ENCODE results near the gene CLC. TPM values are rescaled to one million over a fixed set of nuclear protein-coding genes. Genes with fewer than 3 reads are reported as not detected.
"Not testable (repeated sequence)": the region's sequence is repeated elsewhere in the genome, so short reads cannot be mapped to it uniquely, and the experiment has no call there.

CLC gene
- total RNA-seq, 2 experiments from 2014 or later = not detected

- no peak overlapping the region for H2AFZ ChIP-seq (ENCODE audit: low read length)
- H3K36me3 ChIP-seq (ENCODE audit: insufficient read depth, low read length) = no peaks in the 10 kb centered on the region
- POLR2A ChIA-PET = interaction anchor here (1.3 kb wide), 1 partner anchor 24 kb away, joined by 3 read pairs; no protein-coding TSS in a partner anchor
- TF ChIP-seq, protein P1, sequence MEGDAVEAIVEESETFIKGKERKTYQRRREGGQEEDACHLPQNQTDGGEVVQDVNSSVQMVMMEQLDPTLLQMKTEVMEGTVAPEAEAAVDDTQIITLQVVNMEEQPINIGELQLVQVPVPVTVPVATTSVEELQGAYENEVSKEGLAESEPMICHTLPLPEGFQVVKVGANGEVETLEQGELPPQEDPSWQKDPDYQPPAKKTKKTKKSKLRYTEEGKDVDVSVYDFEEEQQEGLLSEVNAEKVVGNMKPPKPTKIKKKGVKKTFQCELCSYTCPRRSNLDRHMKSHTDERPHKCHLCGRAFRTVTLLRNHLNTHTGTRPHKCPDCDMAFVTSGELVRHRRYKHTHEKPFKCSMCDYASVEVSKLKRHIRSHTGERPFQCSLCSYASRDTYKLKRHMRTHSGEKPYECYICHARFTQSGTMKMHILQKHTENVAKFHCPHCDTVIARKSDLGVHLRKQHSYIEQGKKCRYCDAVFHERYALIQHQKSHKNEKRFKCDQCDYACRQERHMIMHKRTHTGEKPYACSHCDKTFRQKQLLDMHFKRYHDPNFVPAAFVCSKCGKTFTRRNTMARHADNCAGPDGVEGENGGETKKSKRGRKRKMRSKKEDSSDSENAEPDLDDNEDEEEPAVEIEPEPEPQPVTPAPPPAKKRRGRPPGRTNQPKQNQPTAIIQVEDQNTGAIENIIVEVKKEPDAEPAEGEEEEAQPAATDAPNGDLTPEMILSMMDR (conservative IDR thresholded peaks at IDR 0.05; ENCODE audit: low read length) = no peak
- no peak overlapping the region for H3K27ac ChIP-seq (ENCODE audit: low read depth, low read length, poor library complexity, severe bottlenecking)
- H3K9me3 ChIP-seq (ENCODE audit: low read length) = no peaks in the 10 kb centered on the region
- H3K4me1 ChIP-seq (ENCODE audit: insufficient read depth, low read length, poor library complexity, severe bottlenecking) = no peaks in the 10 kb centered on the region
- no peaks in the 10 kb centered on the region for H3K9me2 ChIP-seq (ENCODE audit: insufficient read depth, low read length)
- intact Hi-C loops (cut with micrococcal nuclease; ENCODE audit: unreplicated experiment) = loop anchor here (10.0 kb wide), 1 partner anchor 214 kb away; no protein-coding TSS in a partner anchor
- H3K4me2 ChIP-seq (ENCODE audit: low read length) = no peak overlapping the region
- H3K79me2 ChIP-seq (ENCODE audit: insufficient read depth, low read depth, low read length) = no peaks in the 10 kb centered on the region
- no peak for DNase-seq (ENCODE audit: low spot score)
- CTCF ChIA-PET (ENCODE audit: unreplicated experiment) = no interaction called here
- no peaks in the 10 kb centered on the region for H4K20me1 ChIP-seq (ENCODE audit: insufficient read depth, low read length)
- no peak overlapping the region for H3K4me3 ChIP-seq (ENCODE audit: low read depth, low read length, poor library complexity, severe bottlenecking)
- BruUV-seq (replicated peaks) = no TSS peak
These were observed 31.0 kb upstream of the CLC start for GRCh38 chr19:39768786-39769185.

DNA sequence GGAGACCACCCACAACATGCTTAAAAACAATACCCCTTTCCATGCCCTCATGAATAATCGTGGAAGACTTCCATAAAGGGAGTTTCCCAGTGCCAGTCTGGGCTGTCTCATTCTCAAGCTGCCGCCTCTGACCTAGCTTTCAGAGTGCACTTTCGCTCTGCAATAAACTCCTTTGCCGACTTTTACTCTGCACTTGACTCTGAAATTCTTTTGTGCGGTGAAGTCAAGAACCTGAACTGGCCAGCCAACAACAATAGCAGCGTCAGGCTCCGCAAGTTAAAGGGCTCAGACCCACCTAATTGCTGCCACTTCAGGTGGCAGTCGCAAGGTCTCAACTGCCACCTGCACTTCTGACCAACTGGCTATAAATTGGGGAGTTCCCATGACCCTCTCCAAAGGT is 30.5 kb upstream of the CLC start:
- Histone ChIP-seq H3K4me3 (ENCODE audit: low read depth, low read length, poor library complexity, severe bottlenecking) (no peak overlapping the region), H3K36me3 (ENCODE audit: insufficient read depth, low read length) (no peaks in the 10 kb centered on the region), H3K79me2 (ENCODE audit: insufficient read depth, low read depth, low read length) (no peaks in the 10 kb centered on the region), H3K9me3 (ENCODE audit: low read length) (no peaks in the 10 kb centered on the region), H3K4me2 (ENCODE audit: low read length) (no peak overlapping the region), H2AFZ (ENCODE audit: low read length) (no peak overlapping the region), H3K4me1 (ENCODE audit: insufficient read depth, low read length, poor library complexity, severe bottlenecking) (no peaks in the 10 kb centered on the region), H4K20me1 (ENCODE audit: insufficient read depth, low read length) (no peaks in the 10 kb centered on the region), H3K9me2 (ENCODE audit: insufficient read depth, low read length) (no peaks in the 10 kb centered on the region), H3K27ac (ENCODE audit: low read depth, low read length, poor library complexity, severe bottlenecking) (no peak overlapping the region)
- ChIA-PET CTCF (ENCODE audit: unreplicated experiment) (no interaction called here), POLR2A (no interaction called here)
- BruUV-seq (replicated peaks) = no TSS peak
- intact Hi-C loops (cut with micrococcal nuclease; ENCODE audit: unreplicated experiment) = loop anchor here (10.0 kb wide), 1 partner anchor 214 kb away; no protein-coding TSS in a partner anchor
- no peak for TF ChIP-seq EZH2phosphoT487 (IDR thresholded peaks at IDR 0.05; ENCODE audit: borderline replicate concordance, low read depth, low read length)
- TF ChIP-seq, protein P1 (conservative IDR thresholded peaks at IDR 0.05; ENCODE audit: low read length) = no peak
- no peak for DNase-seq (ENCODE audit: low spot score)

GRCh38 chr19:39765091-39766076 is 27.6 kb upstream of the CLC start:
- no peak for TF ChIP-seq EZH2phosphoT487 (IDR thresholded peaks at IDR 0.05; ENCODE audit: borderline replicate concordance, low read depth, low read length)
- TF ChIP-seq, protein P1 (conservative IDR thresholded peaks at IDR 0.05; ENCODE audit: low read length) = peak; percentile 98
- intact Hi-C loops (cut with micrococcal nuclease; ENCODE audit: unreplicated experiment) = loop anchor here (2.0 to 10.0 kb wide), 2 partner anchors 79 to 211 kb away; no protein-coding TSS in a partner anchor

DNA sequence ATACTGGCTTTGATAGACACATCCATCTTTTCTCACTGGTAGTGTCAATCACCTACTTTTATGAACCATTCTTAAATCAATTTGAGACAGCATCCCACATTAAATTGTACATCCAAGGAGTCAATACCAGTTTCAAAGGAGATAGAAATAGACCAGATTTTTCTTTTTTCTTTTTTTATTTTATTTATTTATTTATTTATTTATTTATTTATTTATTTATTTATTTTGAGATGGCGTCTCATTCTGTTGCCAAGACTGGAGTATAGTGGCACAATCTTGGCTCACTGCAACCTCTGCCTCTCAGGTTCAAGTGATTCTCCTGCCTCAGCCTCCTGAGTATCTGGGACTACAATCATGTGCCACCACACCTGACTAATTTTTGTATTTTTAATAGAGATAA is 24.0 kb upstream of the CLC start:
- peaks cover 13% of the 10 kb centered on the region for H3K4me1 ChIP-seq (ENCODE audit: insufficient read depth, low read length, poor library complexity, severe bottlenecking)
- H3K9me3 ChIP-seq (ENCODE audit: low read length); H4K20me1 ChIP-seq (ENCODE audit: insufficient read depth, low read length); H3K9me2 ChIP-seq (ENCODE audit: insufficient read depth, low read length); H2AFZ ChIP-seq (ENCODE audit: low read length); H3K27ac ChIP-seq (ENCODE audit: low read depth, low read length, poor library complexity, severe bottlenecking); H3K36me3 ChIP-seq (ENCODE audit: insufficient read depth, low read length); CTCF ChIA-PET (ENCODE audit: unreplicated experiment); DNase-seq (ENCODE audit: low spot score); POLR2A ChIA-PET; H3K4me2 ChIP-seq (ENCODE audit: low read length); H3K79me2 ChIP-seq (ENCODE audit: insufficient read depth, low read depth, low read length); H3K4me3 ChIP-seq (ENCODE audit: low read depth, low read length, poor library complexity, severe bottlenecking); BruUV-seq (replicated peaks): not testable (repeated sequence)
- intact Hi-C loops (cut with micrococcal nuclease; ENCODE audit: unreplicated experiment) = loop anchor here (10.0 kb wide), 1 partner anchor 207 kb away; no protein-coding TSS in a partner anchor

More at GRCh38 chr19:39765091-39766076, 27.6 kb upstream of the CLC start:
- Histone ChIP-seq H4K20me1 (ENCODE audit: insufficient read depth, low read length) (no peaks in the 10 kb centered on the region), H3K4me2 (ENCODE audit: low read length) (no peak overlapping the region), H3K9me2 (ENCODE audit: insufficient read depth, low read length) (no peaks in the 10 kb centered on the region), H3K4me1 (ENCODE audit: insufficient read depth, low read length, poor library complexity, severe bottlenecking) (peaks cover 1% of the 10 kb centered on the region), H3K4me3 (ENCODE audit: low read depth, low read length, poor library complexity, severe bottlenecking) (no peak overlapping the region), H3K79me2 (ENCODE audit: insufficient read depth, low read depth, low read length) (no peaks in the 10 kb centered on the region), H2AFZ (ENCODE audit: low read length) (no peak overlapping the region), H3K36me3 (ENCODE audit: insufficient read depth, low read length) (no peaks in the 10 kb centered on the region), H3K9me3 (ENCODE audit: low read length) (no peaks in the 10 kb centered on the region), H3K27ac (ENCODE audit: low read depth, low read length, poor library complexity, severe bottlenecking) (no peak overlapping the region)
- DNase-seq (ENCODE audit: low spot score) = peak; percentile 61
- no TSS peak for BruUV-seq (replicated peaks)
- ChIA-PET CTCF (ENCODE audit: unreplicated experiment) (no interaction called here), POLR2A (no interaction called here)

Data from OCI-LY7 (cell line).